KBM-7 (cell line): ENCODE results near the gene LGALS13.

Experiments used
- DNase-seq: peaks from one replicate; pipeline ENCODE4 v3.0.0-alpha.2; 2015
- in situ Hi-C: fragments of 300-500 bp; cut with MboI; formaldehyde crosslinking; loops from 2 replicates; pipeline ENCODE4 v1.14.3; 2020; ENCODE audit warnings: low sequenced_read_pairs, low pct_unique_long_range_greater_than_20kb, mixed read lengths

Gene LGALS13, protein sequence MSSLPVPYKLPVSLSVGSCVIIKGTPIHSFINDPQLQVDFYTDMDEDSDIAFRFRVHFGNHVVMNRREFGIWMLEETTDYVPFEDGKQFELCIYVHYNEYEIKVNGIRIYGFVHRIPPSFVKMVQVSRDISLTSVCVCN

DNA sequence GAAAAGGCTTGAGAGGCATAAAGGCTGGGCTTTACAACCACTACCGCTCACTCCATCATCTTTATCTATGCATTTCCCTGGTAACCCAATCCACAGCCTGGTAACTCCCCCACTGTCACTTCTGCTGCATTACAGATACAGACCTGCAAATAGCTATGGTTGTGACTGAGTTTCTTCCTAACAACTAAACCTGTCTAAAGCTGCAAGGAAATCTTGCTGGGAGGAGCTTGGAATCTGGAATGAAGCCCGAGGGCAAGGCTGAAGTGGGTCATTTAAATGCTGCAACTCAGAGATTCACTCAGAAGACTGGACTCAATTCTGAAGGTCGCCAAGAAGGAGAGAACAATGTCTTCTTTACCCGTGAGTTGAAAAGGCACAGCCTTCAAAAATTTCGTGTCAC, at the start of gene LGALS13:
Gene LGALS13, plus strand, starts transcription at position 301 of the 400 bp plus-strand sequence. Its CDS starts 45 bp downstream, at position 346.
- in situ Hi-C loops: no loop called here
- DNase-seq: no peak

DNA sequence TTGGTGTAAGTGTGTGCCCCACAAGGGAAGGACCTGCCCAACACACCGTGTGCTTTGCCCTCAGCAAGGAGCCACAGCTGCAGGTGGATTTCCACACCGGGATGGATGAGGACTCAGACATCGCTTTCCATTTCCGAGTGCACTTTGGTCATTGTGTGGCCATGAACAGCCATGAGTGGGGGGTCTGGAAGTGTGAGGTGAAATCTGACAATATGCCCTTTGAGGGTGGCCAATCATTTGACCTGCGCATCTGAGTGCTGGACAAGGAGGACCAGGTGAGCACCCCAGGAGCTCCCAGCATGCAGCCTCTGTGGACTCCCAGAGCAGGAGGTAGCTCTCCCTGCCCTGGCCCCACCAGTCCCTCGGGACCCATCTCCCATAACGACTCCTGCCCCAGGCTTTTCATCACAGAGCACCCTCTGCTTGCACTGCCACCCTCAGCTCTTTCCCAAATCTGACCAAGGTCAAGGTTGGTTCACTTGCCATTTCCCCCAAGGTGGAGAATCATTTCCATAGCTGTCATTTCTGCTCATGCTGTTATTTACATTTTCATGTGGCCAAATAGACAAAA, 49.2 kb upstream of the LGALS13 start:
- in situ Hi-C loops: loop anchor here (25.0 kb wide), 1 partner anchor 109 kb away; the partner anchor contains the start of gene LGALS16
- DNase-seq: no peak

DNA sequence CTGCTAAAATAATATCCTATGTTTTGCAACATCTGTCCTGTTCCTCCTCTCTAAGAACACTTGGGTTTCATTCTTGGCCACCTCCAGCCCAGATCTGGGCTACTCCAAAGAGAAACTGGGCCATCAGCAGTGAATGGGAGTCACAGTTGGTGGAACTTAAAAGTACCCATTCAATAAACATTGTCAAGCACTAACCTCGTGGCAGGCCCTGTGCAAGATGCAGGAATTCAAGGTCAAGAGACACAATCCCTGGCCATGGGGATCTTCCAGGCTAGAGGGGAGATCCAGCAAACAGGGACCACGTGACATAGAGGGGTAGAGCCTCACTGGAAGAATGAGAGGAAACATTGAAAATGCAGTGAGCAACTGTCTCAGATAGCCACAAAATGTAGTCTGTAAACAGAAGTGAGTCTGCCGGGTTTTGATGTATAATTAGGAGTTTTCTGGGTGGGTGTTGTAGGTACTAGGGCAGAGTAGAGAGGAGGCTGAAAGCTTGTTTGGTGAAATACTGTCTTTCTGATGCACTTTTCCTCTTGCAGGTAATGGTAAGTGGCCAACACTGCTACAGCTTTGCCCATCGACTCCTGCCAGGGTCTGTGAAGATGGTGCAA, 47.5 kb upstream of the LGALS13 start:
- in situ Hi-C loops: loop anchor here (25.0 kb wide), 1 partner anchor 107 kb away; the partner anchor contains the start of gene LGALS16
- DNase-seq: no peak

DNA sequence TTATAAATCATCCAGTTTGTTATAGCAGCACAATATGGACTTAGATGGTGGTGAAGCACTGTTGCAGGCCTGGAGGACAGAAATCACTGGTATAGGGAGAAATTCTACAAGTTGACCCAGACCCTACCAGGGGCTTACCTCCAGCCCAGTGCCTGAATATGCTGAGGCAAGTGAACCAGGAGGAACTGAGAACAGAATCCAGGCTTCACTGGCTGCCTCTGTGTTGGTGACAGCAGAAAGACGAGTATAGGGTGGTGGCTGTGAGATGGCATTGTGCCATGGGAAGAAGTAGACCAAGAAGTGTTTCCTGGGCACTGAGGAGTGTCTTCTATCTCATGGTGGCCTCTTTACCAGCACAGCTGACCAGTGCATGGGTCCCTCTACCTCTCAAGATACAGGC, 46.4 kb upstream of the LGALS13 start:
- no peak for DNase-seq
- in situ Hi-C loops: loop anchor here (25.0 kb wide), 1 partner anchor 106 kb away; the partner anchor contains the start of gene LGALS16

DNA sequence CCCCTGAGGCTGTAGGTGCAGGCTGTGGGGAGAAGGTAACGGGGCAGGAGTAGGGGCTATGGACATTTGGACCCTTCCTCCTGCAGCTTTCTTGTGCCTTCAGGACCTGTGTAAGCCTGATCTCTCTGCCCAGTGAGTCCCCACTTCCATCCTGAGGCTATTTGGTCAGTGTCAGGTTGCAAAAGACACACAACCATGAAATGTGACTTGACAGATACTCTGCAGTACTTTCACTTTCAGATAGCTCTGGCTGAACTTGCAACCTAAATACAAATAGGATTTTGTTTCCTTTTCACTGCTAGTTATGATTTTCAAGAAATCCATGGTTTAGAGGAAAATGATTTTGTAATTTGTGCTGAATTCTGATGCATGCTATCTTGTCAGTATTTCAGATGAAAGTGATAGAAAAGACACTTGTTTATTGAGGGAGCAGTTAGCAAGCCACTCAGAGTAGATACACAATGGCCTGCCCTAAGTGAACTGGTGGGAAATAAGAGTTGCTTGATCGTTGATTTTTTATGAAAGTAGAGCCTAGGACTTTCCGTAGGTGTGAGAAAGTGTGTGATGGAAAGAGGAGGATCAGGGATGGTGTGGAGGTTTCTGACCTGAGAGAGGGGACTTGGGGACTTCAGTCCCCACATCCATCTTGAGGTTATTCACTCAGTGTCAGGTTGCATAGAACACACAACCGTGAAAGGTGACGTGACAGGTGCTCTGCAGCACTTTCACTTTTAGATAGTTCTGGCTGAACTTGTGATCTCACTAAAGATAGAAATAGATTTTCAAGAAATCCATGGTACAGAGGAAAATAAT, 44.3 kb upstream of the LGALS13 start:
- in situ Hi-C loops: loop anchor here (25.0 kb wide), 1 partner anchor 104 kb away; the partner anchor contains the start of gene LGALS16
- DNase-seq: no peak

DNA sequence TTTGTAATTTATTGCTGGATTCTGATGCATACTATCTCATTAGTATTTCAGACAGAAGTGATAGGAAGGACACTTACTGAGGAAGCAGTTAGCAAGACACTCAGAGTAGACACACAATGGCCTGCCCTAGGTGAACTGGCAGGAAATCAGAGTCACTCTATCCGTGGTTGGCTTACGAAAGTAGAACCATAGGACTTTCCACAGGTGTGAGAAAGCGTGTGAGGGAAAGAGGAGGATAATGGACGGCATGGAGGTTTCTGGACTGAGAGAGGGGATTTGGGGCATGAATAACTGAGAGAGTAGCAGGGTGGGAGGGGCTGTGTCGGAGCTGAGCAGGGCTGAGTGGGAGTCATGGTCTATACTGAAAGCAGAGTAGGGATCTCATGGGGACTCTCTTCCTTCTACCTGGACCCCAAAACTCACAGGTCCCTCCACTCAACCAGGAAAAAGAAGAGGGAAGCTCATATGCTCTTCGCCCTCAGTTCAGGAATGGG, 43.7 kb upstream of the LGALS13 start:
- DNase-seq: no peak

DNA sequence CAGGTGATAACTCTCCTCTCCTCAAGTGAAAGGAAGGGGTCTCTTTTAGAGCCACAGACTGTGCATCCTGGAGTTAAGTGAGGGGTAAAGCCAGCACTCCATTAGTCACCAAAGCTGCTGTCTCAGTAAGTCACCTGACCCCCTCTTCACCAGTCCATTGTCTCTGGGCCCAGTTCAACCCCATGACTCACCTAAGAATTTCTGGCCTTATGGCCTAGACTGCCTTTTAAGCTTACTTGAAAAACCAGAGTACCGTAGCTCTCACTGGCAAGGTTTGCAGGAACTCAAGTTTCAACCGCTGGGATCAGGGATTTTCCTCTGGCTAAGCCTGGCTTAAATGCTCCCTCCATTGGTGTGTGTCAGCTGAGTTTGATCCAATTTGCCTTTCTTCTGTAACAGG, 38.9 kb upstream of the LGALS13 start:
- no peak for DNase-seq
- in situ Hi-C loops: loop anchor here (25.0 kb wide), 1 partner anchor 99 kb away; the partner anchor contains the start of gene LGALS16

More for the DNA sequence above, 43.7 kb upstream of the LGALS13 start:
- in situ Hi-C loops: loop anchor here (25.0 kb wide), 1 partner anchor 104 kb away; the partner anchor contains the start of gene LGALS16

DNA sequence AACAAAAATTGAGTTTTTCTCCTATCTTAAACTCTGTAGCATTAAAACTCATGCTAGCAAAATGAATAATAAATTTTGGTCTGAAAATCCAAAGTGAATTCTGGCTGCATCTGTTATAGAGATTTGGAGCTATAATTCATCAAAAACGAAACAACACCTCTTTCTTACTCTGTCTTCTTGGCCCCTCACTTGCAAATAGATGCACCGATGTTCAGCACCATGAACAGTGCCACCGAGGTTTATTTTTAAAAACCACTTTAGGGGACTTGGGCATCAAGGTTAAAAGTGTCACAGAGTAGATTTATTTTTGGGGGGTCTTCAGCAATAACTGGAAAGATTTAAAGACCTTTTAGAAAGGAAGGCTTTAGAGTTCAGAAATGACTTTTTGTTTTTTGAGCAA, 36.3 kb upstream of the LGALS13 start:
- no peak for DNase-seq
- in situ Hi-C loops: loop anchor here (25.0 kb wide), 1 partner anchor 96 kb away; the partner anchor contains the start of gene LGALS16

DNA sequence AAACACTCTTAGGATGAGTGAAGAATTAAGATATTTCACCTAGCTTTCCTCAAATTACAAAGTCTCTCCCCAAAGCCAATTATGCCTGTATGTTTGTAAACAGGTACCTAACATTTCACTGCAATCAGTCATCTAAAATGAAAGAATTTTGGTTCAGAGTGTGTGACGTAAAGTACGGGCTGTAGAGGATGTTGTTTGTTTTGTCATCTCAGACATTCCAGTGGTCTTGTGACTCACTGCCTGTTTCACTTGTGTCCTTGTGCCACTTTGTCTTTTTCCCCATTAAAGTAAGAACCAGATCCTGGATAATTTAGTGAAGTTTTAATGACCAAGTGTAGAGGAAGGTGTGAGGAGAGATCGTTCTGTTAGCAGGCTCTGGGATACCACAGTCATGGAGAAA, 33.7 kb upstream of the LGALS13 start:
- DNase-seq: no peak
- in situ Hi-C loops: loop anchor here (25.0 kb wide), 1 partner anchor 94 kb away; the partner anchor contains the start of gene LGALS16

DNA sequence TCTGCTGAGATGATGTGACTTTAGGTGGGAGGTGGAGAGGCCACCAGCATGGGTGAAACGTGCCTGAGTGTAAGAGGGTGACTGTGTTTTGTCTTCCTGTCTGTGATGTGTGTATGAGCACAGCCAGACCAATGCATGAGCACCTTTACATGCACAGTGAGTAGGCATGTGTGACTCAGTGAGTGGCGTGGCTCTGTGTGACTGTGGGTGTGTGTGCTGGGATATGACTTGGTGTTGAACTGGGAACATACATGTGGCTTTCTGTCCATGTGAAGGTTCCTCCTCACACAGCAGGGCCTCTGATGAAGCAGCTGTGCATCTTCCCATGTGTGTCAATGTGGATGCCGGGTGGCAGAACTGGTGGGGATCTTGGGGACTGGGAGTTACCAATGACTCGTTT, 19.9 kb upstream of the LGALS13 start:
- in situ Hi-C loops: no loop called here
- DNase-seq: no peak

DNA sequence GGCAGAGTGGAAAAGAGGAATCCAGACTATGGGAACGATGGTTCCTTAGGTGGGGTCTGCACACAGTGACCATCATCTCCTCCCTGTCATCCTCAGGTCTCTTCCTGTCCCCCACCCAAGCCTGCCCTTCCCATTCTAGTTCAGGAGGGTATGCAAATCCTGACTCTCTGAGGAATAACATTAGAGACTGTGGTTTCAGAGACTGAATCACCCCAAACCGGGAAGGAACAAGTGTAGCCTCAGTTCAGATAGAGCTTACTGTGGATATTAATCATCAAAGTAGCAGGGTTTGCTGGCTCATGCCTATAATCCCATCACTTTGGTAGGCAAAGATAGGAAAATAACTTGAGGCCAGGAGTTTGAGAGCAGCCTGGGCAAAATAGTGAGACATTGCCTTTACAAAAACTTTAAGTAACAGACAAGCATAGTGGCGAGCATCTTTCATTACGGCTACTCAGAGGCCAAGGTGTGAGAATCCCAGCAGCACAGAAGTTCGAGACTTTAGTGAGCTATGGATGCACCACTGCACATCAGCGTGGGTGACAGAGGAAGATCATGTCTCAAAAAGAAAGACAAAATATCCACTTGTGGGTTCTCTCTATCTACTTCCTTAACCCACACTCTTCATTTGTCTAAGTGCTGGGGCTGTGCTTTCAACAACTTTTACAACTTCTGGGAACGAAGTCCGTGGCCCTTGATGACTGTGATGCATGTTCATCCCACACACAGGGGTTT, 19.3 kb upstream of the LGALS13 start:
- in situ Hi-C loops: no loop called here
- peak; percentile 51 for DNase-seq

DNA sequence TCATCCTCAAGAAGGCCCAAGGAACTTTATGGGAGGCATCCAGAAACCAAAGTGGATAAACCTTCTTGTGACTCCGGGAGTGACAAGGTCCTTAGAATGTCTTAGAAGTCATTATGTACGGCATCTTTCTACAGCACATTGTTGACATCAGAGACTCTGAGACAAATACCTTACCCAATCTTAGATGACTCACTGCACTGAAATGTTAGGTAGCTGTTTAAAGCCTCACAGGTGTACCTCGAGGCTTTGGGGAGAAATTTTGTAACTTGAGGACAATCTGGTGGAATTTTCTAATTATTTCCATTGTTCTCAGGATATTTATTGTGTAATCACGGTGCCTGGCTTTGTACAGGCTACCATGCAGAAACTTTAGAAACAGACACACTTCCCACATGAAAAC, 14.8 kb upstream of the LGALS13 start:
- no peak for DNase-seq
- in situ Hi-C loops: no loop called here

DNA sequence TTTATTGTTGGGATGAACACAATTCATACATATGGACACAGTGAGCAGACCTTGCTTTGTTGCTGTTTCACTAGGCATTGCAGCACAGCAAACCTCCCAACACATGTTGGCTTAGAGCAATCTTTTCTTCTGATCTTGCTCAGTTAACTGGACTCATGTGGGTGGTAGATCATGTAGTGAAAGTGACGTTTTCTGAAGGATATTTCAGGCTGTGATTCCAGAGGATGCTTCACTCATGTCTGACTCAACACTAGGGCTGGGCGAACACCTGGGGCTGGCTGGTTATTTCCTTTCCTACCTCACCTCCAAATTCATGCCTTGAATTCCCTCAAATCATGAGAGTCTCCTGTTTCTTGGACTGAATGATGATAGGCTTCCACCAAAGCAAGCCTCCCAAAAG, 14.3 kb upstream of the LGALS13 start:
- DNase-seq: no peak

DNA sequence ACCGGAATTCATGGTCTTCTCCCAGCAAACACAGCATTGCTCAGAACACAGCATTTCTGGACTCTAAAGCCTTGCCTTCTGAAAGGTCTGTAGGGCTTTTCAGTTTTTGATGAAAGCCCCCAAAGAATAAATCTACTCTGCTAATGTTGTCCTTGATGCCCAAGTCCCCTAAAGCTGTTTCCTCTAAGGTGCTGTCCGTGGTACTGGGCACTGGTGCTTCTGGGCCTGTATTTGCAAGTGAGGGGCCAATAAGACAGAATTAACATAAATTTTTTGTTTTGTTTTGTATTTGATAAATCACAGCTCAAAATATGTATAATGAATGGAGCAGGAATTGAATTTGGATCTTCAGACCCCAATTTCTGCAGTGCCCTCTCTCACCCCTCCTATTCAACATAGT, 12.1 kb upstream of the LGALS13 start:
- in situ Hi-C loops: no loop called here
- DNase-seq: no peak

More for the DNA sequence above, 14.3 kb upstream of the LGALS13 start:
- in situ Hi-C loops: no loop called here

DNA sequence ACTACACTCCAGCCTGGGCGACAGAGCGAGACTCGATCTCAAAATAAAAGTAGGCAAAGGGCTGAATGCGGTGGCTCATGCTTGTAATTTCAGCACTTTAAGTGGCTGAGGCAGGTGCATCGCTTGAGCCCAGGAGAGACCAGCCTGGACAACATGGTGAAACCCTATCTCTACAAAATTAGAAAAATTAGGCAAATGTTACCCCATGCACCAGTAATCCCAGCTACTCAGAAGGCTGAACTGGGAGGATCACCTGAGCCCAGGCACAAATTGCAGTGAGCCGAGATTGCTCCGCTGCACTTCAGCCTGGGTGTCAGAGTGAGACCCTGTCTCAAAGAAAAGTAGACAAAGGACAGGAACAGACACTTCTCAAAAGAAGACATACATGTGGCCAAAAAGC, 9.9 kb upstream of the LGALS13 start:
- in situ Hi-C loops: no loop called here
- DNase-seq: no peak

DNA sequence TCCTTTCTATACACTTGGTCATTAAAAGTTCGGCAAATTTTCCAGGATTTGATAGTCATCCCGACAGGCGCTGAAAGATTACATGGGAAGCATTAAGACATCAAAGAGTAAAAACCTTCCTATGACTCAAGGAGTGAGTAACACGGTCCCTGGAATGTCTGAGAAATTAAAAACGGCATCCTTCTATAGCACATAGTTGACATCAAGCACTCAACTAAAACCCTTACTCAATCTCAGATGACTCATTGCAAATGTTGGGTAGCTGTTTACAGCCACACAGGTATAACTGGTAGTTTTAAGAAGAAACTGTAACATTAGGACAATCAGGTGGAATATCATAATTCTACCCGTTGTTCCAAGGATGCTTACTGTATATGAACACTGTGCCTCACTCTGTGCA, 6.4 kb upstream of the LGALS13 start:
- no peak for DNase-seq
- in situ Hi-C loops: no loop called here

DNA sequence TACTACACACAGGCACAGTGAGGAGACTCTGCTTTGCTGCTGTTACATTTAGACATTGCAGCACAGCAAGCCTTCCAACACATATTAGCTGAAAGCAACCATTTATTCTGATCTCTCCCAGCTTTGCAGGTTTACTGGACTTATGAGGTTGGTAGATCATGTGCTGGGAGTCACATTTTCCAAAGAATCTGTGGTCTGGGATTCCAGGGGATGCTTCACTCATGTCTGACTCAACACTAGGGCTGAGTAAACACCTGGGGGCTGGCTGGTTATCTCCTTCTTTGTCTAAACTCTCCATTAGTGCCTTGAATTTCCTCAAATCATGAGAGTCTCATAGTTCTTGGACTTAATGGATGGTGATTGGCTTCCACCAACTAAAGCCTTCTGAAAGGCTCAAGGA, 5.4 kb upstream of the LGALS13 start:
- no peak for DNase-seq
- in situ Hi-C loops: no loop called here

DNA sequence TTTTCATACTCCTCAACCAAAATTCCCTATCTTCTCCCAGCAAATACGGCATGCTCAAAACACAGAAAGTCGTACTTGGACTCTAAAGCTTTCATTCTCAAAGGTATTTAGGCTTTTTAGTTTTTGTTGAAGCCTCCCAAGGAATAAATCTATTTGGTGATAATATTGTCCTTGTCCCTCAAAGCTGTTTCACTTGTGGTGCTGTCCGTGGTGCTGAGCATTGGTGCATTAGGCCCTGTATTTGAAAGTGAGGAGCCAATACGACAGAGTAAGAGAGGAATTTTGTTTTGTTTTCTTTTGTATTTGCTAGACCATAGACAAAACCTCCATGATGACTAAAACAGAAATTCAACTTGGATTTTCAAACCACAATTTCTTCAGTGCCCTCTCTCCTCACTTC, 3.2 kb upstream of the LGALS13 start:
- DNase-seq: peak; percentile 20
- in situ Hi-C loops: no loop called here

DNA sequence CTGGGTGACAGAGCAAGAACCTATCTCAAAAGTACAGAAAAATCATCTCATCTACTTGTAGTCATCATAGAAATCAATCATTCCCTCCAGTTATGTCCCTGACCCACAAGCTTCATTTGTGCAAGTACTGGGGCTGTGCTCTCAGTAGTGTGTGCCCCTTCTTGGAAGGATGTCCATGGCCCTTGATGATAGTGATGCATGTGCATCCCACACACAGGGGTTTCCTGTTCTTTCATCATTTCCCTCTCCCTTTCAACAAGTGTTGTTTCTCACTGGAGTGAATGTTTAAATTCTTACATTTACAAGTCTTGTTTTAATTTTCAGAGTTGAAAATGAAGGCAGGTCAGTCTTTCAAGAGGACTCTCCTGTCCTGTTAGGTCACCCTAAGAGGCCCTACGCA, 1.5 kb downstream of the LGALS13 start:
- in situ Hi-C loops: no loop called here
- DNase-seq: no peak
